GM23338 (cell line): Measurements from ENCODE around the gene MYO7B.

Experiments used
- NANOG ChIP-seq: IDR thresholded peaks from 2 replicates; pipeline ENCODE4 v1.6.1; 2016; ENCODE audit warnings: antibody characterized with exemption, borderline replicate concordance
- TF ChIP-seq, protein P1 (sequence below): IDR thresholded peaks from one replicate; pipeline ENCODE4 v1.6.1; 2018; ENCODE audit warnings: antibody characterized with exemption; ENCODE audit not compliant: unreplicated experiment
- TF ChIP-seq, protein P2 (sequence below), 2 experiments: fragments of 200-600 bp in 1 of 2; sonication (generic) in 1 of 2; conservative IDR thresholded peaks; 2 replicates each; pipeline versions ENCODE4 v1.5.1 to v1.6.1; 2016 to 2017; ENCODE audit warnings: antibody characterized with exemption in 2 of 2, low read depth in 2 of 2, mild to moderate bottlenecking in 2 of 2, moderate library complexity in 1 of 2

DNA sequence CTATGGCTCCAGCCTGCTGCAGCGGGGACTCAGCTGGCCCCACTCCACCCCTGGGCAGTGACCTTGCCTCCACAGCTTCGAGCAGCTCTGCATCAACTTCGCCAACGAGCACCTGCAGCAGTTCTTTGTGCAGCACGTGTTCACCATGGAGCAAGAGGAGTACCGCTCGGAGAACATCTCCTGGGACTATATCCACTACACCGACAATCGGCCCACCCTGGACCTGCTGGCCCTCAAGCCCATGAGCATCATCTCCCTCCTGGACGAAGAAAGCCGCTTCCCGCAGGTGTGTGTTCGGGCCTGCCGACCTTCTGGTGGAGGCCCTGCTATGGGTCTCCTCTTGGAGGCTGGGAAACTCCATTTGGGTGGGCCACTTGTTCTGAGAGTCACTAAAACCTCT lies 48.6 kb downstream of the MYO7B start:
- TF ChIP-seq NANOG, result no peak
- TF ChIP-seq, protein P1, sequence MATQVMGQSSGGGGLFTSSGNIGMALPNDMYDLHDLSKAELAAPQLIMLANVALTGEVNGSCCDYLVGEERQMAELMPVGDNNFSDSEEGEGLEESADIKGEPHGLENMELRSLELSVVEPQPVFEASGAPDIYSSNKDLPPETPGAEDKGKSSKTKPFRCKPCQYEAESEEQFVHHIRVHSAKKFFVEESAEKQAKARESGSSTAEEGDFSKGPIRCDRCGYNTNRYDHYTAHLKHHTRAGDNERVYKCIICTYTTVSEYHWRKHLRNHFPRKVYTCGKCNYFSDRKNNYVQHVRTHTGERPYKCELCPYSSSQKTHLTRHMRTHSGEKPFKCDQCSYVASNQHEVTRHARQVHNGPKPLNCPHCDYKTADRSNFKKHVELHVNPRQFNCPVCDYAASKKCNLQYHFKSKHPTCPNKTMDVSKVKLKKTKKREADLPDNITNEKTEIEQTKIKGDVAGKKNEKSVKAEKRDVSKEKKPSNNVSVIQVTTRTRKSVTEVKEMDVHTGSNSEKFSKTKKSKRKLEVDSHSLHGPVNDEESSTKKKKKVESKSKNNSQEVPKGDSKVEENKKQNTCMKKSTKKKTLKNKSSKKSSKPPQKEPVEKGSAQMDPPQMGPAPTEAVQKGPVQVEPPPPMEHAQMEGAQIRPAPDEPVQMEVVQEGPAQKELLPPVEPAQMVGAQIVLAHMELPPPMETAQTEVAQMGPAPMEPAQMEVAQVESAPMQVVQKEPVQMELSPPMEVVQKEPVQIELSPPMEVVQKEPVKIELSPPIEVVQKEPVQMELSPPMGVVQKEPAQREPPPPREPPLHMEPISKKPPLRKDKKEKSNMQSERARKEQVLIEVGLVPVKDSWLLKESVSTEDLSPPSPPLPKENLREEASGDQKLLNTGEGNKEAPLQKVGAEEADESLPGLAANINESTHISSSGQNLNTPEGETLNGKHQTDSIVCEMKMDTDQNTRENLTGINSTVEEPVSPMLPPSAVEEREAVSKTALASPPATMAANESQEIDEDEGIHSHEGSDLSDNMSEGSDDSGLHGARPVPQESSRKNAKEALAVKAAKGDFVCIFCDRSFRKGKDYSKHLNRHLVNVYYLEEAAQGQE, result no peak
- TF ChIP-seq, protein P2, sequence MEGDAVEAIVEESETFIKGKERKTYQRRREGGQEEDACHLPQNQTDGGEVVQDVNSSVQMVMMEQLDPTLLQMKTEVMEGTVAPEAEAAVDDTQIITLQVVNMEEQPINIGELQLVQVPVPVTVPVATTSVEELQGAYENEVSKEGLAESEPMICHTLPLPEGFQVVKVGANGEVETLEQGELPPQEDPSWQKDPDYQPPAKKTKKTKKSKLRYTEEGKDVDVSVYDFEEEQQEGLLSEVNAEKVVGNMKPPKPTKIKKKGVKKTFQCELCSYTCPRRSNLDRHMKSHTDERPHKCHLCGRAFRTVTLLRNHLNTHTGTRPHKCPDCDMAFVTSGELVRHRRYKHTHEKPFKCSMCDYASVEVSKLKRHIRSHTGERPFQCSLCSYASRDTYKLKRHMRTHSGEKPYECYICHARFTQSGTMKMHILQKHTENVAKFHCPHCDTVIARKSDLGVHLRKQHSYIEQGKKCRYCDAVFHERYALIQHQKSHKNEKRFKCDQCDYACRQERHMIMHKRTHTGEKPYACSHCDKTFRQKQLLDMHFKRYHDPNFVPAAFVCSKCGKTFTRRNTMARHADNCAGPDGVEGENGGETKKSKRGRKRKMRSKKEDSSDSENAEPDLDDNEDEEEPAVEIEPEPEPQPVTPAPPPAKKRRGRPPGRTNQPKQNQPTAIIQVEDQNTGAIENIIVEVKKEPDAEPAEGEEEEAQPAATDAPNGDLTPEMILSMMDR (conservative IDR thresholded peaks at IDR 0.05; ENCODE audit: low read depth in 2 of 2), result no peak
